ENCODE results near the gene USP22. TPM values are rescaled to one million over a fixed set of nuclear protein-coding genes. Genes with fewer than 3 reads are reported as not detected.

Gene USP22
- total RNA-seq, 2 donors from 2014 or later = 379 to 396 TPM

GRCh38 chr17:21049457-21049856, 6.6 kb upstream of the USP22 start:
- H3K27ac ChIP-seq (ENCODE audit: low read depth, low read length) = no peak overlapping the region
- no peaks in the 10 kb centered on the region for H3K27me3 Mint-ChIP-seq (ENCODE audit: insufficient read depth)
- H3K27ac Mint-ChIP-seq = no peak overlapping the region
- H3K9me3 ChIP-seq (ENCODE audit: control insufficient read depth, low read length) = no peaks in the 10 kb centered on the region
- DNase-seq = no peak
- H3K36me3 Mint-ChIP-seq (ENCODE audit: low read depth) = no peaks in the 10 kb centered on the region
- 88 to 94% methylated on average over 1 of the region's 1 CpG for WGBS, 2 experiments (ENCODE audit: insufficient coverage in 1 of 2, insufficient read length in 1 of 2)
- no peak overlapping the region for H3K4me3 Mint-ChIP-seq
- peaks cover 10% of the 10 kb centered on the region for H3K4me1 Mint-ChIP-seq
- H3K4me1 ChIP-seq (ENCODE audit: control insufficient read depth, insufficient read depth, low read length) = no peaks in the 10 kb centered on the region
- H3K36me3 ChIP-seq (ENCODE audit: control insufficient read depth, insufficient read depth, low read length) = no peaks in the 10 kb centered on the region
- no peak overlapping the region for H3K4me3 ChIP-seq (ENCODE audit: low read length)
- H3K9ac ChIP-seq (ENCODE audit: extremely low read depth, low read length, poor library complexity, severe bottlenecking) = no peak overlapping the region
- TF ChIP-seq CTCF (conservative IDR thresholded peaks at IDR 0.05) = no peak
- H3K27me3 ChIP-seq (ENCODE audit: control insufficient read depth, insufficient read depth, low read length, poor library complexity, severe bottlenecking) = no peaks in the 10 kb centered on the region
- no peaks in the 10 kb centered on the region for H3K9me3 Mint-ChIP-seq

- Histone ChIP-seq H3K27ac (ENCODE audit: low read depth, low read length) (no peak overlapping the region), H3K9ac (ENCODE audit: extremely low read depth, low read length, poor library complexity, severe bottlenecking) (no peak overlapping the region), H3K4me3 (ENCODE audit: low read length) (no peak overlapping the region), H3K36me3 (ENCODE audit: control insufficient read depth, insufficient read depth, low read length) (no peaks in the 10 kb centered on the region), H3K9me3 (ENCODE audit: control insufficient read depth, low read length) (no peaks in the 10 kb centered on the region), H3K27me3 (ENCODE audit: control insufficient read depth, insufficient read depth, low read length, poor library complexity, severe bottlenecking) (no peaks in the 10 kb centered on the region), H3K4me1 (ENCODE audit: control insufficient read depth, insufficient read depth, low read length) (peaks cover 6% of the 10 kb centered on the region)
- 94 to 100% methylated on average over 3 of the region's 3 CpGs for WGBS, 2 experiments (ENCODE audit: insufficient coverage in 1 of 2, insufficient read length in 1 of 2)
- no peak for TF ChIP-seq CTCF (conservative IDR thresholded peaks at IDR 0.05)
- Mint-ChIP-seq H3K4me1 (peaks cover 9% of the 10 kb centered on the region), H3K27me3 (ENCODE audit: insufficient read depth) (no peaks in the 10 kb centered on the region), H3K27ac (no peak overlapping the region), H3K9me3 (no peaks in the 10 kb centered on the region), H3K36me3 (ENCODE audit: low read depth) (no peaks in the 10 kb centered on the region), H3K4me3 (no peak overlapping the region)
- DNase-seq = no peak
Measured at GRCh38 chr17:21046216-21046615, 3.4 kb upstream of the USP22 start.

- H3K36me3 ChIP-seq (ENCODE audit: control insufficient read depth, insufficient read depth, low read length) = no peaks in the 10 kb centered on the region
- Mint-ChIP-seq H3K9me3 (no peaks in the 10 kb centered on the region), H3K4me1 (peaks cover 15% of the 10 kb centered on the region), H3K27me3 (ENCODE audit: insufficient read depth) (no peaks in the 10 kb centered on the region), H3K4me3 (no peak overlapping the region), H3K27ac (peak overlapping the region; percentile 45), H3K36me3 (ENCODE audit: low read depth) (peaks cover 4% of the 10 kb centered on the region)
- peaks cover 6% of the 10 kb centered on the region for H3K4me1 ChIP-seq (ENCODE audit: control insufficient read depth, insufficient read depth, low read length)
- H3K27ac ChIP-seq (ENCODE audit: low read depth, low read length) = no peak overlapping the region
- 92 to 96% methylated on average over 7 to 9 of the region's 10 CpGs for WGBS, 2 experiments (ENCODE audit: insufficient coverage in 1 of 2, insufficient read length in 1 of 2)
- no peaks in the 10 kb centered on the region for H3K27me3 ChIP-seq (ENCODE audit: control insufficient read depth, insufficient read depth, low read length, poor library complexity, severe bottlenecking)
- no peak for TF ChIP-seq CTCF (conservative IDR thresholded peaks at IDR 0.05)
- no peak for DNase-seq
- H3K9ac ChIP-seq (ENCODE audit: extremely low read depth, low read length, poor library complexity, severe bottlenecking) = no peak overlapping the region
- no peaks in the 10 kb centered on the region for H3K9me3 ChIP-seq (ENCODE audit: control insufficient read depth, low read length)
- H3K4me3 ChIP-seq (ENCODE audit: low read length) = no peak overlapping the region
Measured at GRCh38 chr17:21044971-21045370, 2.2 kb upstream of the USP22 start.
